ENCODE measurements around the gene NTRK1.
A peak's percentile ranks its signal among the peaks of the same experiment; 100 is the strongest.

The NTRK1 gene

GRCh38 chr1:156860628-156861423, at the start of gene NTRK1:
NTRK1 (plus strand) TSS chr1:156860865; CDS start chr1:156860935, 70 bp downstream.
- peak; percentile 20 for DNase-seq (ENCODE audit: low read depth)

- no peak for DNase-seq (ENCODE audit: low read depth)
These were observed 49.5 kb upstream of the NTRK1 start for GRCh38 chr1:156811168-156811567.

- DNase-seq (ENCODE audit: low read depth), result no peak
These were observed 48.2 kb upstream of the NTRK1 start for GRCh38 chr1:156812293-156812990.

GRCh38 chr1:156813298-156813697, 47.4 kb upstream of the NTRK1 start:
- DNase-seq (ENCODE audit: low read depth), result no peak

- peak; percentile 56 for DNase-seq (ENCODE audit: low read depth)
These were observed 46.7 kb upstream of the NTRK1 start for GRCh38 chr1:156813750-156814570.

- DNase-seq (ENCODE audit: low read depth), result no peak
These were observed 45.9 kb upstream of the NTRK1 start for GRCh38 chr1:156814571-156815260.

- no peak for DNase-seq (ENCODE audit: low read depth)
These were observed 45.3 kb upstream of the NTRK1 start for GRCh38 chr1:156815307-156815826.

- no peak for DNase-seq (ENCODE audit: low read depth)
These were observed 44.7 kb upstream of the NTRK1 start for GRCh38 chr1:156815961-156816422.

- peak; percentile 94 for DNase-seq (ENCODE audit: low read depth)
These were observed 43.9 kb upstream of the NTRK1 start, which contains the start of gene SH2D2A for GRCh38 chr1:156816561-156817328. SH2D2A (minus strand) TSS chr1:156816848; CDS start chr1:156816708, 140 bp downstream.

GRCh38 chr1:156821801-156822200, 38.9 kb upstream of the NTRK1 start:
- DNase-seq (ENCODE audit: low read depth), result no peak

- no peak for DNase-seq (ENCODE audit: low read depth)
These were observed 38.0 kb upstream of the NTRK1 start for GRCh38 chr1:156822680-156823079.

- no peak for DNase-seq (ENCODE audit: low read depth)
These were observed 37.4 kb upstream of the NTRK1 start for GRCh38 chr1:156823210-156823790.

GRCh38 chr1:156826630-156827029, 34.0 kb upstream of the NTRK1 start:
- no peak for DNase-seq (ENCODE audit: low read depth)

GRCh38 chr1:156828400-156829124, 32.1 kb upstream of the NTRK1 start:
- no peak for DNase-seq (ENCODE audit: low read depth)

GRCh38 chr1:156832434-156832833, 28.2 kb upstream of the NTRK1 start:
- DNase-seq (ENCODE audit: low read depth), result no peak

- DNase-seq (ENCODE audit: low read depth), result no peak
These were observed 27.1 kb upstream of the NTRK1 start for GRCh38 chr1:156833603-156834002.

GRCh38 chr1:156834322-156834721, 26.3 kb upstream of the NTRK1 start:
- DNase-seq (ENCODE audit: low read depth), result no peak

GRCh38 chr1:156836041-156836654, 24.5 kb upstream of the NTRK1 start:
- no peak for DNase-seq (ENCODE audit: low read depth)

- no peak for DNase-seq (ENCODE audit: low read depth)
These were observed 23.8 kb upstream of the NTRK1 start for GRCh38 chr1:156836892-156837291.
